HEK293 (cell line): ENCODE results near the gene ZDHHC13.
A peak's percentile ranks its signal among the peaks of the same experiment; 100 is the strongest.

Experiments used
- CTCF ChIA-PET: fragments of 350-600 bp; formaldehyde crosslinking; extraction: SDS; loops from one replicate; lab custom pipeline; 2021; ENCODE audit warnings: antibody characterized with exemption; lab: Yijun Ruan, JAX
- POLR2A ChIA-PET: fragments of 300-600 bp; formaldehyde crosslinking; extraction: SDS; loops from one replicate; lab custom pipeline; 2020; ENCODE audit warnings: antibody characterized with exemption, inconsistent platforms; lab: Yijun Ruan, JAX
- H3K27ac ChIP-seq: fragments of 200-500 bp; sonication (Bioruptor generic); 2 replicates; pipeline ENCODE4 v1.5.1; 2014; ENCODE audit warnings: low read depth, low read length, control low read depth, inconsistent platforms; ENCODE audit errors: extremely low read depth
- H3K36me3 ChIP-seq, 2 experiments: fragments of 200-500 bp in 1 of 2; sonication (Bioruptor generic) in 1 of 2; 1 replicate in 1 of 2; 2 replicates in 1 of 2; pipeline ENCODE4 v1.5.1; 2014 to 2017; ENCODE audit warnings: inconsistent platforms in 2 of 2, low read length in 2 of 2; ENCODE audit not compliant: control insufficient read depth in 2 of 2, insufficient read depth in 1 of 2
- H3K4me1 ChIP-seq: fragments of 200-500 bp; sonication (Bioruptor generic); 2 replicates; pipeline ENCODE4 v1.5.1; 2014; ENCODE audit warnings: mild to moderate bottlenecking, low read length, inconsistent platforms; ENCODE audit not compliant: control insufficient read depth, insufficient read depth
- H3K4me3 ChIP-seq: 2 replicates; pipeline ENCODE4 v1.5.1; 2011; ENCODE audit warnings: low read depth, mild to moderate bottlenecking, control low read depth, low read length, moderate library complexity
- H3K9me3 ChIP-seq: fragments of 200-500 bp; sonication (Bioruptor generic); 2 replicates; pipeline ENCODE4 v1.5.1; 2014; ENCODE audit warnings: low read depth, low read length, inconsistent platforms; ENCODE audit not compliant: control insufficient read depth, insufficient read depth
- GFI1B ChIP-seq: fragments of 450-650 bp; formaldehyde crosslinking; IDR thresholded peaks from 2 replicates; pipeline ENCODE4 v1.5.1; 2016; ENCODE audit warnings: missing biosample characterization, missing genetic modification characterization
- GLIS2 ChIP-seq: fragments of 450-650 bp; formaldehyde crosslinking; IDR thresholded peaks from 2 replicates; pipeline ENCODE4 v1.5.1; 2016; ENCODE audit warnings: missing biosample characterization, missing genetic modification characterization
- KLF1 ChIP-seq: fragments of 450-650 bp; formaldehyde crosslinking; IDR thresholded peaks from 2 replicates; pipeline ENCODE4 v1.5.1; 2016; ENCODE audit warnings: missing biosample characterization, missing genetic modification characterization
- KLF7 ChIP-seq: fragments of 450-650 bp; formaldehyde crosslinking; IDR thresholded peaks from 2 replicates; pipeline ENCODE4 v1.5.1; 2016; ENCODE audit warnings: missing biosample characterization, missing genetic modification characterization, borderline replicate concordance
- KLF9 ChIP-seq: fragments of 450-650 bp; formaldehyde crosslinking; IDR thresholded peaks from 2 replicates; pipeline ENCODE4 v1.5.1; 2016; ENCODE audit warnings: missing biosample characterization, missing genetic modification characterization, low read depth
- PATZ1 ChIP-seq: fragments of 450-650 bp; formaldehyde crosslinking; IDR thresholded peaks from 2 replicates; pipeline ENCODE4 v1.5.1; 2016; ENCODE audit warnings: missing biosample characterization, missing genetic modification characterization
- PRDM1 ChIP-seq: fragments of 450-650 bp; formaldehyde crosslinking; IDR thresholded peaks from 2 replicates; pipeline ENCODE4; 2016; ENCODE audit warnings: missing biosample characterization, missing genetic modification characterization
- SP2 ChIP-seq: fragments of 450-650 bp; formaldehyde crosslinking; IDR thresholded peaks from 2 replicates; pipeline ENCODE4 v1.5.1; 2016; ENCODE audit warnings: missing biosample characterization, missing genetic modification characterization
- ZBTB26 ChIP-seq: fragments of 450-650 bp; formaldehyde crosslinking; optimal IDR thresholded peaks from 2 replicates; pipeline ENCODE3; 2016; ENCODE audit warnings: missing biosample characterization, mild to moderate bottlenecking, missing genetic modification characterization
- ZFP41 ChIP-seq: fragments of 450-650 bp; formaldehyde crosslinking; IDR thresholded peaks from 2 replicates; pipeline ENCODE4 v1.5.1; 2016; ENCODE audit warnings: missing biosample characterization, missing genetic modification characterization, borderline replicate concordance
- ZNF19 ChIP-seq: fragments of 450-650 bp; formaldehyde crosslinking; IDR thresholded peaks from 2 replicates; pipeline ENCODE4; 2016; ENCODE audit warnings: missing biosample characterization, missing genetic modification characterization, low read depth
- ZNF221 ChIP-seq: fragments of 450-650 bp; formaldehyde crosslinking; IDR thresholded peaks from 2 replicates; pipeline ENCODE4 v1.5.1; 2017; ENCODE audit warnings: missing biosample characterization, missing genetic modification characterization, borderline replicate concordance
- ZNF24 ChIP-seq: fragments of 450-650 bp; formaldehyde crosslinking; IDR thresholded peaks from 2 replicates; pipeline ENCODE4 v1.5.1; 2016; ENCODE audit warnings: missing biosample characterization, missing genetic modification characterization
- ZNF248 ChIP-seq: fragments of 450-650 bp; formaldehyde crosslinking; IDR thresholded peaks from 2 replicates; pipeline ENCODE4 v1.5.1; 2017; ENCODE audit warnings: missing biosample characterization, missing genetic modification characterization
- ZNF335 ChIP-seq: fragments of 450-650 bp; formaldehyde crosslinking; conservative IDR thresholded peaks from 2 replicates; pipeline ENCODE4 v1.5.1; 2016; ENCODE audit warnings: missing biosample characterization, missing genetic modification characterization
- ZNF362 ChIP-seq: fragments of 450-650 bp; formaldehyde crosslinking; IDR thresholded peaks from 2 replicates; pipeline ENCODE4 v1.5.1; 2016; ENCODE audit warnings: missing biosample characterization, missing genetic modification characterization
- ZNF391 ChIP-seq: fragments of 450-650 bp; formaldehyde crosslinking; IDR thresholded peaks from 2 replicates; pipeline ENCODE4 v1.5.1; 2016; ENCODE audit warnings: low read depth, missing biosample characterization, missing genetic modification characterization, borderline replicate concordance
- ZNF394 ChIP-seq: fragments of 450-650 bp; formaldehyde crosslinking; IDR thresholded peaks from 2 replicates; pipeline ENCODE4 v1.5.1; 2016; ENCODE audit warnings: missing biosample characterization, missing genetic modification characterization, mild to moderate bottlenecking, moderate library complexity, borderline replicate concordance
- ZNF404 ChIP-seq: fragments of 450-650 bp; formaldehyde crosslinking; IDR thresholded peaks from 2 replicates; pipeline ENCODE4 v1.5.1; 2017; ENCODE audit warnings: missing biosample characterization, missing genetic modification characterization
- ZNF549 ChIP-seq: fragments of 450-650 bp; IDR thresholded peaks from 2 replicates; pipeline ENCODE4 v1.5.1; 2018; ENCODE audit warnings: missing biosample characterization, missing genetic modification characterization, mild to moderate bottlenecking, inconsistent platforms, moderate library complexity
- ZNF555 ChIP-seq: fragments of 450-650 bp; formaldehyde crosslinking; conservative IDR thresholded peaks from 2 replicates; pipeline ENCODE4 v1.5.1; 2017; ENCODE audit warnings: missing biosample characterization, mild to moderate bottlenecking, missing genetic modification characterization, inconsistent platforms
- ZNF561 ChIP-seq: fragments of 450-650 bp; IDR thresholded peaks from 2 replicates; pipeline ENCODE4 v1.5.1; 2018; ENCODE audit warnings: missing biosample characterization, missing genetic modification characterization, borderline replicate concordance
- ZNF624 ChIP-seq: fragments of 450-650 bp; formaldehyde crosslinking; IDR thresholded peaks from 2 replicates; pipeline ENCODE4 v1.5.1; 2017; ENCODE audit warnings: missing biosample characterization, missing genetic modification characterization
- ZNF768 ChIP-seq: fragments of 450-650 bp; formaldehyde crosslinking; IDR thresholded peaks from 2 replicates; pipeline ENCODE4 v1.5.1; 2018; ENCODE audit warnings: missing biosample characterization, mild to moderate bottlenecking, missing genetic modification characterization
- TF ChIP-seq, protein P1 (sequence below): fragments of 450-650 bp; formaldehyde crosslinking; IDR thresholded peaks from 2 replicates; pipeline ENCODE4 v1.5.1; 2016; ENCODE audit warnings: missing biosample characterization, missing genetic modification characterization

Gene ZDHHC13

DNA sequence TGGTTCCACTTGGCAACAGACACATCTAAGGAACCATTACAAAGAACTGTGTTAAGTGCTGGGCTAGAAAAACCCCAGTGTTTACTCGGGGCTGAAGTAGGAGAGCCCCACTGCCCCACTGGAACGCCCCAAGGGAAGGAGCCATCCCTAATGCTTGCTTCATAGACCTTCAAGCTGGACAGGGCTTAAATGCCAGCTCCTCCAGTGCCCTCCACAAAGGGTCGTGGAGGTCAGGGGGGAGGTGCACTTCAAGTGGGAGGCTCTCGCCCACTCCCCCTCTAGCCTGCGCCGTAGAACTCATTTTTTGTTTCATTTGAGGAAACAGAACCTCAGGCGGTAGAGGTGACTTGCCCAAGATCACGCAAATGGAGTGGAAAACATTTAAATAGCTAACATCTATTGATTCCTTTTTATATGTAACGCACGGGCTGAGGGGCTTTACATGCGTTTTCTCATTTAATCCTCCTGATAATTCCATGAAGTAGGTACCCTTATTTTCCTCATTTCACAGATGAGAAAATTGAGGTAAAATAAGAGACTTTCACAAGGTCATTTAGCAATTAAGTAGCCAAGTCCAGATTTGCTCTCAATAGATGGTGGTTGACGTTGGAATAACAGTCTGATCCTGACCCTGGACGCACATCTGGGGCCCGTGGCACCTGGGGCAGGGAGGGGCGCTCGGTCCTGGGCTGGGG is 545 bp upstream of the ZDHHC13 start:
- TF ChIP-seq PATZ1 (tag by site-specific recombination) (no peak; the same call in 1 of the 2 replicates), ZNF19 (tag by site-specific recombination) (no peak), KLF9 (tag by site-specific recombination) (no peak), ZNF221 (tag by site-specific recombination) (no peak), ZNF24 (tag by site-specific recombination) (no peak), ZNF248 (tag by site-specific recombination) (no peak), GLIS2 (tag by site-specific recombination) (no peak), ZNF394 (tag by site-specific recombination) (no peak)
- TF ChIP-seq, protein P1, sequence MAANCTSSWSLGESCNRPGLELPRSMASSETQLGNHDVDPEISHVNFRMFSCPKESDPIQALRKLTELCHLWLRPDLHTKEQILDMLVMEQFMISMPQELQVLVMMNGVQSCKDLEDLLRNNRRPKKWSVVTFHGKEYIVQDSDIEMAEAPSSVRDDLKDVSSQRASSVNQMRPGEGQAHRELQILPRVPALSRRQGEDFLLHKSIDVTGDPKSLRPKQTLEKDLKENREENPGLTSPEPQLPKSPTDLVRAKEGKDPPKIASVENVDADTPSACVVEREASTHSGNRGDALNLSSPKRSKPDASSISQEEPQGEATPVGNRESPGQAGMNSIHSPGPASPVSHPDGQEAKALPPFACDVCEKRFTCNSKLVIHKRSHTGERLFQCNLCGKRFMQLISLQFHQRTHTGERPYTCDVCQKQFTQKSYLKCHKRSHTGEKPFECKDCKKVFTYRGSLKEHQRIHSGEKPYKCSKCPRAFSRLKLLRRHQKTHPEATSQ, result no peak
- TF ChIP-seq, all 188 proteins: peak for 0
- Histone ChIP-seq H3K9me3 (no peaks in the 10 kb centered on the region), H3K4me1 (no peaks in the 10 kb centered on the region), H3K4me3 (peak overlapping the region; percentile 30), H3K27ac (no peak overlapping the region), H3K36me3 (peaks cover 0 to 19% of the 10 kb centered on the region in 2 experiments; a peak in 1 of 3 replicates)
- ChIA-PET POLR2A (interaction anchor here (0.6 to 1.1 kb wide), 3 partner anchors 10 to 1985 kb away, joined by 3 to 4 read pairs (median 4); no protein-coding TSS in a partner anchor), CTCF (interaction anchor here (0.9 to 1.2 kb wide), 2 partner anchors 40 to 46 kb away, joined by 4 to 8 read pairs; no protein-coding TSS in a partner anchor)

DNA sequence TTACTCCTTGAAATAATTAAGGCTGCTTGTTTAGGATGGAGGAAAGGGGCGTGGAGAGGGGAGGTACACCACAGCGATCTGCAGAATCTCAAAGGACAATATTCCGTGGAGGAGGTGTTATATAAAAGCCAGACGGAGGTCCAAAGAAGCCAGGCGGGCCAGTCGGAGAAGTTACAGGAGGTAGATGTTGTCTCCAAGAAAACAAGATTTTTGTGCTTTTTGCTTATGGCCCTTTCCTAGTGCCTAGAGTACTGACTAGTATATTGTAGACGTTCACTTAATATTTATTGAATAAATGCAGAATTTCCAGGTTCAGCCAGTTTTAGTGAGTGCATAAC is 761 bp downstream of the ZDHHC13 start:
- ChIA-PET CTCF (interaction anchor here (0.6 kb wide), 1 partner anchor 37 kb away, joined by 3 read pairs; no protein-coding TSS in a partner anchor), POLR2A (no interaction called here)
- peak overlapping the region; percentile 97 for H3K4me3 ChIP-seq
- TF ChIP-seq KLF9 (tag by site-specific recombination), result 0 out of 2 replicates have a peak, but pooled peaks have one; percentile 17
- no peak for TF ChIP-seq ZNF335 (tag by site-specific recombination)
- no peak; the same call in 1 of the 2 replicates for TF ChIP-seq SP2 (tag by site-specific recombination)
- TF ChIP-seq ZNF362, result no peak
- TF ChIP-seq KLF1, result no peak
- 0 out of 2 replicates have a peak, but pooled peaks have one; percentile 2 for TF ChIP-seq ZNF561 (tag by site-specific recombination)
- TF ChIP-seq ZFP41 (tag by site-specific recombination), result no peak
- no peak overlapping the region for H3K27ac ChIP-seq
- peaks cover 0 to 19% of the 10 kb centered on the region in 2 experiments; a peak in 1 of 3 replicates for H3K36me3 ChIP-seq
- H3K4me1 ChIP-seq, result no peaks in the 10 kb centered on the region
- H3K9me3 ChIP-seq, result no peaks in the 10 kb centered on the region

GRCh38 chr11:19121646-19122045 is 4.7 kb downstream of the ZDHHC13 start:
- Histone ChIP-seq H3K4me3 (no peak overlapping the region), H3K9me3 (no peaks in the 10 kb centered on the region), H3K36me3 (peaks cover 4 to 32% of the 10 kb centered on the region in 2 experiments; a peak in 1 of 3 replicates), H3K4me1 (no peaks in the 10 kb centered on the region), H3K27ac (no peak overlapping the region)
- CTCF ChIA-PET, result interaction anchor here (2.2 to 2.4 kb wide), 2 partner anchors 44 to 51 kb away, joined by 11 to 13 read pairs; no protein-coding TSS in a partner anchor
- POLR2A ChIA-PET, result no interaction called here
- TF ChIP-seq GFI1B (tag by site-specific recombination) (no peak), ZNF549 (tag by site-specific recombination) (no peak), ZBTB26 (tag by site-specific recombination) (no peak), ZNF391 (tag by site-specific recombination) (no peak), ZNF624 (no peak), PRDM1 (tag by site-specific recombination) (no peak), ZNF404 (tag by site-specific recombination) (no peak), ZNF768 (tag by site-specific recombination) (no peak), ZNF555 (tag by site-specific recombination) (no peak), KLF7 (tag by site-specific recombination) (no peak)
